Hematopoietic multipotent progenitor cell treated with erythropoietin and hydrocortisone succinate and interleukin-3 and kit ligand, for 4 days (in vitro differentiated cells): ENCODE results near the gene MCL1.

Experiments used
- DNase-seq: peaks from one replicate; pipeline ENCODE4 v3.0.0-alpha.2; 2015

Gene MCL1

GRCh38 chr1:150535511-150536287 is 43.7 kb downstream of the MCL1 start:
- no peak for DNase-seq

GRCh38 chr1:150534002-150534401 is 45.4 kb downstream of the MCL1 start:
- no peak for DNase-seq

GRCh38 chr1:150532860-150533259 is 46.5 kb downstream of the MCL1 start:
- no peak for DNase-seq

- DNase-seq, result no peak
These were observed 48.8 kb downstream of the MCL1 start for GRCh38 chr1:150530491-150531159.

GRCh38 chr1:150529017-150529416 is 50.4 kb downstream of the MCL1 start:
- DNase-seq, result peak; percentile 24

- DNase-seq, result no peak
These were observed 51.2 kb downstream of the MCL1 start for GRCh38 chr1:150528196-150528595.

GRCh38 chr1:150525348-150525747 is 54.1 kb downstream of the MCL1 start:
- no peak for DNase-seq
